ENCODE results near the gene PLXNA4. TPM values are rescaled to one million over a fixed set of nuclear protein-coding genes. Genes with fewer than 3 reads are reported as not detected.
"Not testable (repeated sequence)": the region's sequence is repeated elsewhere in the genome, so short reads cannot be mapped to it uniquely, and the experiment has no call there.

The PLXNA4 gene
- total RNA-seq, 1 donor from 2014 or later: 10.6 TPM

DNA sequence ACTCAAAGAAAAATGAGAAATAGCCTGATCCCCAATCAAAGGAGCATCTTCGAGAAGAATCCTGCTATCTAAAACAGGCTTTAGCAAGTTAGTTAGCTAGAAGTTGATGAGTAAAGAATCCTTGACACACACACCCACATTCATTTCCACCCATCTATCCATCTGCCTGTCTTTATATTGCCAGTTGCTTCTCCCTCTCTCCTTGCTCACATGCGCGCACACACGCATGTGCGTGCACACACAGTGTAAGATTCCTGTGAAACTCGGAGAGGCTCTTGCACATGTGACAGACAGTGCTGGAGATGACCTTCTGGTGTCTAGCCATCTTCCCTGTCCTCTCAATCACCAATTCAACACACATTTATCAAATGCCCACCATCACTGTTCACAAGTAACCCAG, 393.3 kb downstream of the PLXNA4 start:
- intact Hi-C loops (cut with micrococcal nuclease): no loop called here

DNA sequence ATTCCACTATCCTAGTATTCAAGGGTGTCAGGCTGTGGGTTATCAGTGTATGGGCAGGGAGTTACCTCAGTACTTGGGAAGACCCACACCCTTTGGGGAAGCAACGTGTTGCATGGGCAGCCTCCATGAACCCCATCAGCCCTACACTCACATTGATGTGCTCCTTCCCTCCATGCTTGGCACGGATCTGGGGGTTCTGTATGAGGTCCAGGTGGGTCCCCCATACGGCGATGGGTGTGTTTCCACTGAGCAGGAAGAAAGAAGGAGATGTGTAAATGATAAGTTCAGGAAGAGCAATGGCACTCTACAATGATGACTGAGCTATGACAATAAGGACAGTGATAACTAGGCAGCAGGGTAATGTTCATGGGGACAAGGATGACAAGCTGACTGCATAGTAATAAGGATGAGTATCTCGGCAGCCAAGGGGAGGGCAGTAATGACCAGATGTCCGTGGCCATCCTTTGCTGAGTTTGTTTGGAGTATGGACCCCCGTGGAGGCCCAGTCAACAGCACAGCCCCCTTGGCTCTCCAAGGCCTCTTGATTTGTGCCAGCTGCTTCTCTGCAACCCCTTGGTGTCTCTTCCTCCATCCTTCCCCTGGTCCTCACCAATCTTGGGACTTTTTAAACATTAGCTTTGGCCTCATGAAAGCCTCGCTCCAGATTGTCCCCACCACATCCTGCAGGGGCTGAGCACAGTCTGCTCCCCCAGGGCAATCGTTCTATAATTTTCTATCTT, 394.2 kb downstream of the PLXNA4 start:
- intact Hi-C loops (cut with micrococcal nuclease): no loop called here

DNA sequence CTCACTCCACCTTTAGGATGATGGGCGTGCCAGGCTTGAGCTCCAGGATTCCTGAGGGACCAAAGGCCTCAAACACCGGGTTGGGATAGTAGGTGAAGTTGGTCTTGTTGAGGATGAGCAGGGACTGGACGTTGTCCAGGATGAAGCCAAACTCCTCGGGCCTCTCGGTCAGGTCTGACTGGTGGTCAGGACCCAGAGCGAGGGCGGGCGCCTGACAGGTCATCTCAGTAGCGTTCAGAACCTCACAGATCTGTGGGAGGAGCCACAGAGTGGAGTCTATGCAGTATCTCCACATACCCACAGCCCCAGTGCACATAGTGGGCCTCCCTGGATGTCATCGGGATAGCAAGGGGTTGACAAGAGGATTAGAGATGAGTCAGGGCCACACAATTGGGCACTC, 394.9 kb downstream of the PLXNA4 start:
- intact Hi-C loops (cut with micrococcal nuclease): no loop called here

GRCh38 chr7:132180481-132180880, 395.8 kb downstream of the PLXNA4 start:
- intact Hi-C loops (cut with micrococcal nuclease): no loop called here

DNA sequence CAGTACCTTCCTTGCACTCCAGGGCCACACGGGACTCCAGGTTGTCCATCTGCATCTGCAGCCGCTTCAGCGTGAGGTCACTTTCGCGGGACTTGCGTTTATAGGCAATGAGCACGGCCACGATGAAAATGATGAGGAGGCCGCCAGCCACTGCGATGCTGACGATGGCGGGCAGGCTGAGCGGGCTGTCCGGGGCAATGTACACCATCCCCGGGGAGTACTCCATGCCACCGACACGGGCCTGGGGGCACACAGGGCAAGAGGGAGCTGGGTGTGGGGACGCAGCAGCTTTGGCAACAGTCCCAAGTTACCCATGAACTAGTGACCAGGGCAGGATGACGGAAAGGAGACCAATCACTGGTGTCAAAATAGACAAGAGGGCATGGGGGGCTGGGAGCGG, 396.6 kb downstream of the PLXNA4 start:
- intact Hi-C loops (cut with micrococcal nuclease): no loop called here

- intact Hi-C loops (cut with micrococcal nuclease): no loop called here
Observed at GRCh38 chr7:132179080-132179430, 397.2 kb downstream of the PLXNA4 start.

GRCh38 chr7:132178402-132179079, 397.7 kb downstream of the PLXNA4 start:
- intact Hi-C loops (cut with micrococcal nuclease): not testable (repeated sequence)

GRCh38 chr7:132177708-132178401, 398.4 kb downstream of the PLXNA4 start:
- intact Hi-C loops (cut with micrococcal nuclease): no loop called here

- intact Hi-C loops (cut with micrococcal nuclease): no loop called here
Observed at GRCh38 chr7:132176719-132177118, 399.6 kb downstream of the PLXNA4 start.

- intact Hi-C loops (cut with micrococcal nuclease): no loop called here
Observed at GRCh38 chr7:132171130-132171576, 405.1 kb downstream of the PLXNA4 start.

- intact Hi-C loops (cut with micrococcal nuclease): no loop called here
Observed at GRCh38 chr7:132169730-132170129, 406.5 kb downstream of the PLXNA4 start.

DNA sequence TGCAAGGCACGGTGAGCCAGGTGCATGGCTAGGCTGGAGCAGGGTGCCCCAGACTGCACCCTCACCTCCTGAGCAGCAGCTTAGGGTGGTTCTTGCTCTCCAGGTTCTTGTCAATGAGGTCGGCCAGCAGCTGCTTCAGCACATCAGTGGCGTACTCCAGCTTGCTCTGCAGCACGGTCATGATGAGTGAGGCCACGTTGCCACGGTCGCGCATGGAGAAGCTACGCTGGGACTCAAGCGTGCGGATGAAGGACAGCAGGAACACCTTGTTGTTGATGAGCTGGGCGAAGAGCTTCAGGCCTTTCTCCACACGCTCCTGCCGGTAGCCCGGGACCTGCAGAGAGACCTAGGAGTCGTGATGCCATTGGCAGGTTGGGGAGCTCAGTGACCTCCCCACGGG, 408.0 kb downstream of the PLXNA4 start:
- intact Hi-C loops (cut with micrococcal nuclease): no loop called here

- intact Hi-C loops (cut with micrococcal nuclease): not testable (repeated sequence)
Observed at GRCh38 chr7:132165695-132166094, 410.6 kb downstream of the PLXNA4 start.

DNA sequence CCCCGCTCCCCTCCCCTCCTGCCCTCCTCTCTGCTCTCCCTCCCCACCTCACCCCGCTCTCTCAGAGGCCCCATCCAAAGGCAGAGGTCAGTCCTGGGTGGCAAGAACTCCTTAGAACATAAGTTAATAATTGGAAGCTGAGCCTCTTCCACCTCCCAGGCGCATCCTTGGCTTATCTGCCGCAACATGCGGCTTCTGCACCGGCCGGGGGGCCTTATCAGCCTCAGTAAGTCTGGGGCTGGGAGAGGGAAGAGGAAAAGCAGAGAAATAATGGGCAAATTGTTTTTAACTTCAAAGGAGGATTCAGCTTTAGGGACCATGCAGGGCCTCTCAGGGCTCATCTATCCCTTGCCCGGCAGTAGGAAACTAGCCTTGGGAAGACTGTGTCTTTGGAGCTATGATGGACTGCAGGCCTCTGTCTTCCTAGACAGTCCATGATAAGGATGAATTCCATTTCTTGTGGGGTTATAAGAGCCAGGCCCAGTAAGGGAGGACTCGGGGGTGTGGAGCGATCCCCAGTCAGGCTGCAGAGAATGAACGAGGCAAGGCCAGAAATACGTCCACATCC, 411.6 kb downstream of the PLXNA4 start:
- intact Hi-C loops (cut with micrococcal nuclease): no loop called here

DNA sequence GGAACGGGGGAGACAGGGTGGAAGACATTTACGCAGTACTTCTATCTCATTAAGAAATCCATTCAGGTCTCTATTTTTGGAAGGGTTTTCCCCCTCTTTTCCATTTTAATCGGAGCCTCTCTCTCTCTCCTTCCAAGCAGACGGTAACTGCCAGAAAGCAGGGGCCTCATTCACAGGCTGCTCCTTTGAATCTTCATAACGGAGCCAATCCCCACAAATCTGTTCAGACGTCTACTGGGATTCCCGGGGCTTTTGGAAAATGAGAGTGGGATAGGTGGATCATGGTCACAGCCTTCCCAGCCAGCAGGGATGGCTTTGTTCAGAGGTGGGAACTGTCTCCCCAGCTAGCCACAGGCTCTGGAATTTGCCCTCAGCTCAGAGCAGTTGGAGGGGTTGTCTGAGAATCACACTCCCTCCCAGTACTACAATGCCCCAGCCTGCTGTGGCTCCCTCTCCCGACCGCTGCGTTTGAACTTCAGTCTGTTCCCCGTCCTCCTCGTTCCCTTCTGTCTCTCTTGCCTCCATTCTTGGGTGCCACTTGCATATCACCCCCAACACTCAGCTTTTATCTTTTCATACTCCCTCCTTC, 413.6 kb downstream of the PLXNA4 start:
- intact Hi-C loops (cut with micrococcal nuclease): no loop called here

GRCh38 chr7:132161976-132162375, 414.3 kb downstream of the PLXNA4 start:
- intact Hi-C loops (cut with micrococcal nuclease): no loop called here

GRCh38 chr7:132161533-132161915, 414.7 kb downstream of the PLXNA4 start:
- intact Hi-C loops (cut with micrococcal nuclease): no loop called here

- intact Hi-C loops (cut with micrococcal nuclease): no loop called here
Observed at GRCh38 chr7:132160611-132161532, 415.4 kb downstream of the PLXNA4 start.

- intact Hi-C loops (cut with micrococcal nuclease): no loop called here
Observed at GRCh38 chr7:132158841-132159240, 417.4 kb downstream of the PLXNA4 start.

DNA sequence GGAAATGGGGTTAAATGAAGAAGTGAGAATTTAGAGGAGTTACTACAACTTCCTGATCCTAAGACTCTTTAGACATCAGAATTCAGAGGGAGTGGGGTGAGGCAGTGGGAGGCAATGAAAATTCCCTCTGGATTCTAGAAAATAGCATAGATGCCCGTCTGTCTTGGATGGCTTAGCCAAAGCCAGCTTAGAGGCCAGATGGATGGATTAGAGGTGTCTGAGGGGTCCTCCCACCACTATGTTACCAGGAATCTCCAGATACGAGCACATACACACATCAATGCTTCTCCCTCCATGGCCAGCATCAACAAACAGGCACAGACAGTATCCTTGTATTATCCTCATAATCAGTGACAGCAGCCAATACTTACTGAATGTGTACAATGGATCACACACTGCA, 418.1 kb downstream of the PLXNA4 start:
- intact Hi-C loops (cut with micrococcal nuclease): no loop called here

GRCh38 chr7:132155715-132156114, 420.6 kb downstream of the PLXNA4 start:
- intact Hi-C loops (cut with micrococcal nuclease): no loop called here

Measured in T-helper 2 cell treated with Interferon-gamma antibody and Interleukin-4, amounts not matched to agents 100 ng/mL and 5 ng/mL, for 36 hours (primary cell).